Measurements from ENCODE around the gene CTBP2. TPM values are rescaled to one million over a fixed set of nuclear protein-coding genes. Genes with fewer than 3 reads are reported as not detected.

The CTBP2 gene
- total RNA-seq, 6 experiments from 2014 or later: 3.2 to 8.2 (median 5.4) TPM

DNA sequence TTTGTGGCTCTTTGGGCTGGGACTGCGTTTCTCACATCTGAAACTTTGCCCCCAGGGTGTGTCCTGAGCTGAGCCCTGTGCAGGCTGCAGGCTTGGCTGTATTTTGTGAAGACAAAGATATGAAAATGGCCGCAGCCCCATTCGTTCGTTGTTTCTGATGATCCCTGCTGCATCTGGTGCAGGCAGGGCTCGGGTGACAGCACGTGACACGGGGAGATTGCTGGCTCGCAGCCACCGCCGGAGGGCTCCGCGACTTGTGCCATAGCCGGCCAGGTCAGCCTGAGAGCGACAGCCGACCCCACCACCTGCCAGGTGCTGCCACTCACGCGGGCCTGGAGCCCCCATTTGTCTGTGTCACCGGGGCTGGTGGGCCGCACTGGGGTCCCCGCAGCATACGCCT is 137.1 kb downstream of the CTBP2 start:
- H3K4me3 ChIP-seq: no peak overlapping the region
- 60% methylated on average over 1 of the region's 21 CpGs for WGBS (ENCODE audit: insufficient coverage, low coverage, low lambda C conversion rate, missing lambda C conversion rate)
- H3K4me1 ChIP-seq: peaks cover 0 to 22% (median 4%) of the 10 kb centered on the region in 4 donors
- H3K9me3 ChIP-seq: no peaks in the 10 kb centered on the region
- no peak for TF ChIP-seq POLR2A (IDR thresholded peaks at IDR 0.05)
- TF ChIP-seq, protein P1, sequence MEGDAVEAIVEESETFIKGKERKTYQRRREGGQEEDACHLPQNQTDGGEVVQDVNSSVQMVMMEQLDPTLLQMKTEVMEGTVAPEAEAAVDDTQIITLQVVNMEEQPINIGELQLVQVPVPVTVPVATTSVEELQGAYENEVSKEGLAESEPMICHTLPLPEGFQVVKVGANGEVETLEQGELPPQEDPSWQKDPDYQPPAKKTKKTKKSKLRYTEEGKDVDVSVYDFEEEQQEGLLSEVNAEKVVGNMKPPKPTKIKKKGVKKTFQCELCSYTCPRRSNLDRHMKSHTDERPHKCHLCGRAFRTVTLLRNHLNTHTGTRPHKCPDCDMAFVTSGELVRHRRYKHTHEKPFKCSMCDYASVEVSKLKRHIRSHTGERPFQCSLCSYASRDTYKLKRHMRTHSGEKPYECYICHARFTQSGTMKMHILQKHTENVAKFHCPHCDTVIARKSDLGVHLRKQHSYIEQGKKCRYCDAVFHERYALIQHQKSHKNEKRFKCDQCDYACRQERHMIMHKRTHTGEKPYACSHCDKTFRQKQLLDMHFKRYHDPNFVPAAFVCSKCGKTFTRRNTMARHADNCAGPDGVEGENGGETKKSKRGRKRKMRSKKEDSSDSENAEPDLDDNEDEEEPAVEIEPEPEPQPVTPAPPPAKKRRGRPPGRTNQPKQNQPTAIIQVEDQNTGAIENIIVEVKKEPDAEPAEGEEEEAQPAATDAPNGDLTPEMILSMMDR (IDR thresholded peaks at IDR 0.05): no peak
- no peaks in the 10 kb centered on the region for H3K36me3 ChIP-seq
- no peak overlapping the region for H3K27ac ChIP-seq
- DNase-seq (no peak), ATAC-seq (peak in 1 of 4 donors; percentile 10)
- no peaks in the 10 kb centered on the region for H3K27me3 ChIP-seq
- intact Hi-C loops (cut with DNase I): no loop called here

DNA sequence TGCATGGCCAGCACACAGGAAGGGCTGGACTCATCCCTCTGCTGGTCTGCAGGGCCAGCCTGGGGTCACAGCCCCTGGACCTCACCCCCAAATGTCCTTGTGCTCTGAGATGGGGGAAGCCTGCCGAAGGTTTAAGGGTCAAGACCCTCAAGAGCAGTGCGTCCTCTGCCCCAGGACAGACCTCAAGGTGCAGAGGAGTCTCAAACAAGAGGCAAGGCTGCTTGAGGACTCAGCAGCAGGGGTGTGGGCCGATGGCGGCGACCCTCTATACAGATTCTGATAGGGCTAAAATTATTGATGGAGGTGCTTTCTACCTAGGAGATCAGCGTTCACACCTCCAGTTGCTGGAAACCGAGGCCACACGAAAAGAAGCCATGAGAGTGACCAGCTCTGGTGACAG is 137.7 kb downstream of the CTBP2 start:
- TF ChIP-seq, protein P1 (IDR thresholded peaks at IDR 0.05): no peak
- no peak for TF ChIP-seq POLR2A (IDR thresholded peaks at IDR 0.05)
- no peak for ATAC-seq

DNA sequence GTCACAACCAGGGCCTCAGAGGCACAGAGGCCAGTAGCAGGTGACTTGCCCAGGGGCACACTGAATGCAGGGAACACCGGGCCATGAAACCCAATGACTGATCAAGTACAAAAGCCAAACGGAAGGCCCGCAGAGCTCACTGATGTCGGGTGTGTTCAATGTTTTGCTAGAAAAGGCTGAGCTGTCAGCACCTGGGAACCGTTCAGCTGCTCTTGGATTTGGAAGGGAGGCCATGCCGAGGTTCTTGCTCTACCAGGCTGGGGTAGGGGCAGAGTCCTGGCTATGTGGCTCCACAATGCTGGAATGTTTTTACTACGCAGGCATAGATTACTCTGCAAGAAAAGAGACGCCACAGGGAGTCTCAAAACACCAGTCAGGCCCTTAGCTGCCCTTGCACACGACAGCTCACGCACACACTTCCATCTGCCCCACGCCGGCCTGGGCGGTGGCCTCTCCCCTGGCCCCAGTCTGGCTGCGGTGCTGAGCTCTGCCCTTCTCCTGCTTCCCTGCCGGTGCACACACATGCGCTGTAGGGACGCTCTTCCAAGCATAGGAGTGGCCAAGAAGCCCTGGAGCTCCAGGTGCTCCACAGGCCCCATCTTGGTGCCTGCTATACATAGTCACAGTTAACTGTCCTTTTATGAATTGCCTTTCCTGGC is 138.5 kb downstream of the CTBP2 start:
- no peak for ATAC-seq

More for the DNA sequence above, 137.7 kb downstream of the CTBP2 start:
- no peaks in the 10 kb centered on the region for H3K9me3 ChIP-seq
- peaks cover 0 to 25% (median 4%) of the 10 kb centered on the region in 4 donors for H3K4me1 ChIP-seq
- no peak overlapping the region for H3K4me3 ChIP-seq
- no peaks in the 10 kb centered on the region for H3K27me3 ChIP-seq
- intact Hi-C loops (cut with DNase I): no loop called here
- DNase-seq: no peak
- no CpG with 5 or more reads among the region's 8 CpGs for WGBS (ENCODE audit: insufficient coverage, low coverage, low lambda C conversion rate, missing lambda C conversion rate)
- H3K36me3 ChIP-seq: no peaks in the 10 kb centered on the region
- H3K27ac ChIP-seq: no peak overlapping the region

DNA sequence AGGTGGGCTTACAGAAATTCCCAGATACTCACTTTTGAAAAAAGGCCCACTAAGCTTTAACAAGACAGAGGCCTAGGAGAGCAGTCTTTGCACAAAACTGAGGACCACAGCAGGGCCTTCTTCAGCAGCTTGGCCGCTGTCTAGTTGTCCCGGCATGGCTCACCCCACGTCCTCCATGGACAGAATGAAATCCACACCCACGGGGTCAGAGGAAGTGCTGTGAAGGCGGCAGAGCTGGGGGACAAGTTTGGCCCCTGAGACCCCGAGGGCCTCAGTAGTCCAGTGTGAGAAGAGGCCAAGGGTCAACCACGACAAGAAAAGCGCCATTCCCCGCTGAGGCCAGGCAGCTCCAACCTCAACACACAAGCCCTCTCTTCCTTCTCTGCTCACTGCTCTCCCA is 139.5 kb downstream of the CTBP2 start:
- Histone ChIP-seq H3K27ac (no peak overlapping the region), H3K4me3 (no peak overlapping the region), H3K9me3 (no peaks in the 10 kb centered on the region), H3K4me1 (peaks cover 0 to 26% (median 4%) of the 10 kb centered on the region in 4 donors), H3K27me3 (no peaks in the 10 kb centered on the region), H3K36me3 (no peaks in the 10 kb centered on the region)
- TF ChIP-seq POLR2A (IDR thresholded peaks at IDR 0.05): no peak
- WGBS (ENCODE audit: insufficient coverage, low coverage, low lambda C conversion rate, missing lambda C conversion rate): 62% methylated on average over 3 of the region's 9 CpGs
- intact Hi-C loops (cut with DNase I): no loop called here
- DNase-seq (no peak), ATAC-seq (no peak)

More for the DNA sequence above, 138.5 kb downstream of the CTBP2 start:
- Histone ChIP-seq H3K4me3 (no peak overlapping the region), H3K4me1 (peaks cover 0 to 26% (median 4%) of the 10 kb centered on the region in 4 donors), H3K27me3 (no peaks in the 10 kb centered on the region), H3K9me3 (no peaks in the 10 kb centered on the region), H3K27ac (no peak overlapping the region), H3K36me3 (no peaks in the 10 kb centered on the region)
- TF ChIP-seq POLR2A (IDR thresholded peaks at IDR 0.05): no peak
- TF ChIP-seq, protein P1 (IDR thresholded peaks at IDR 0.05): no peak
- no peak for DNase-seq
- intact Hi-C loops (cut with DNase I): no loop called here
- 75% methylated on average over 4 of the region's 17 CpGs for WGBS (ENCODE audit: insufficient coverage, low coverage, low lambda C conversion rate, missing lambda C conversion rate)

DNA sequence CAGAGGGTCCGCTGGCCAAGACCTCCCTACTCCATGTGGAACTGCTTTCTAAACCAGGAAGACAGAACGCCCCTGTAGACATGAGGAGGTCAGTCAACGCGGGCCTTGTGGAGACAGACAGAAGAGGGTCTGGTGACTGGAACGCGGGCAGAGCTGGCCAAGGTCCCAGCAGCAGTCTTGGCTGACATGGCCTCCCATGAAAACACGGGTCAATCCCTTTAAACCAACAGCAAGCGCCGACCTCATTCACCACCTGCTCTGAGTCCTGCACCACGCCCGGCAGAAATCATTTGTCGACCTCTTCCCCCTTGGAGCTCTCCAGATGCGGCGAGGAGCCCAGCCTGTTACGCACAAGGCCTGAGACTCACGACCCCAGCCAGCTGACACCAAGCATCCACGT is 140.0 kb downstream of the CTBP2 start:
- WGBS (ENCODE audit: insufficient coverage, low coverage, low lambda C conversion rate, missing lambda C conversion rate): 73% methylated on average over 2 of the region's 17 CpGs
- ATAC-seq: no peak
- peaks cover 0 to 24% (median 4%) of the 10 kb centered on the region in 4 donors for H3K4me1 ChIP-seq

More for the DNA sequence above, 140.0 kb downstream of the CTBP2 start:
- no peak for TF ChIP-seq POLR2A (IDR thresholded peaks at IDR 0.05)
- TF ChIP-seq, protein P1 (IDR thresholded peaks at IDR 0.05): no peak
- Histone ChIP-seq H3K27me3 (no peaks in the 10 kb centered on the region), H3K36me3 (no peaks in the 10 kb centered on the region), H3K27ac (no peak overlapping the region), H3K9me3 (no peaks in the 10 kb centered on the region), H3K4me3 (no peak overlapping the region)
- no peak for DNase-seq
- intact Hi-C loops (cut with DNase I): no loop called here

Measured in right lobe of liver (tissue), 6 donors.